B cell (primary cell): Measurements from ENCODE around the gene DISP3. TPM values are rescaled to one million over a fixed set of nuclear protein-coding genes. Genes with fewer than 3 reads are reported as not detected.

ENCODE experiments used
- ATAC-seq: fragments of 200-7000 bp; cut with Tn5 transposase; one replicate; pipeline ENCODE4 v1.10.0; 2021; ENCODE audit warnings: low read depth, mild to moderate bottlenecking, moderate number of reproducible peaks, moderate library complexity
- CTCF ChIA-PET: fragments of 350-600 bp; sonication (Branson Sonifier 250); formaldehyde crosslinking; loops from one replicate; lab custom pipeline; 2021; ENCODE audit warnings: antibody characterized with exemption, inconsistent platforms; lab: Charles Lee
- POLR2A ChIA-PET: fragments of 350-600 bp; sonication (Branson Sonifier 250); formaldehyde crosslinking; loops from one replicate; lab custom pipeline; 2021; ENCODE audit warnings: antibody characterized with exemption; lab: Charles Lee
- DNase-seq: peaks from one replicate; pipeline ENCODE4 v3.0.0; 2013
- H2AFZ ChIP-seq: 2 replicates; pipeline ENCODE4 v1.6.1; 2012; ENCODE audit warnings: mild to moderate bottlenecking, low read depth, low read length; ENCODE audit not compliant: insufficient read depth, poor library complexity, severe bottlenecking
- H3K27ac ChIP-seq, 2 donors: 1 replicate in 1 of 2; 2 replicates in 1 of 2; pipeline ENCODE4 v1.5.1; 2012 to 2013; ENCODE audit warnings: low read length in 2 of 2, mild to moderate bottlenecking in 2 of 2, moderate library complexity in 1 of 2
- H3K27me3 ChIP-seq, 4 experiments: fragments of 200-600 bp in 1 of 4; sonication (generic) in 1 of 4; replicated peaks in 1 of 4; 1 replicate in 2 of 4; 2 replicates in 2 of 4; pipeline versions ENCODE4 v1.6.1 to v1.7.0; 2013 to 2016; ENCODE audit warnings: low read length in 3 of 4, mild to moderate bottlenecking in 2 of 4, mixed read lengths in 1 of 4, moderate library complexity in 1 of 4; ENCODE audit not compliant: insufficient read depth in 4 of 4, control insufficient read depth in 3 of 4; ENCODE audit errors: control extremely low read depth in 1 of 4
- H3K36me3 ChIP-seq, 2 experiments: replicated peaks in 1 of 2; 1 replicate in 1 of 2; 2 replicates in 1 of 2; pipeline versions ENCODE4 v1.6.1 to v1.7.1; 2013; ENCODE audit warnings: low read length in 1 of 2; ENCODE audit not compliant: insufficient read depth in 2 of 2, control insufficient read depth in 1 of 2; ENCODE audit errors: control extremely low read depth in 1 of 2, extremely low read depth in 1 of 2
- H3K4me1 ChIP-seq, 2 donors: fragments of 200-600 bp in 1 of 2; sonication (generic) in 1 of 2; 1 replicate in 1 of 2; 2 replicates in 1 of 2; pipeline versions ENCODE4 v1.5.1 to v1.6.1; 2013 to 2017; ENCODE audit warnings: low read length in 2 of 2; ENCODE audit not compliant: control insufficient read depth in 2 of 2, insufficient read depth in 2 of 2
- H3K4me2 ChIP-seq: replicated peaks from 2 replicates; pipeline ENCODE3; 2012; ENCODE audit warnings: mild to moderate bottlenecking, low read depth, low read length; ENCODE audit not compliant: poor library complexity, severe bottlenecking
- H3K4me3 ChIP-seq, 5 experiments: fragments of 200-600 bp in 1 of 5; sonication (generic) in 1 of 5; 1 replicate in 3 of 5; 2 replicates in 2 of 5; pipeline versions ENCODE4 v1.5.1 to v1.7.0; 2011 to 2016; ENCODE audit warnings: low read length in 4 of 5, mild to moderate bottlenecking in 4 of 5, low read depth in 2 of 5, control low read depth in 1 of 5, moderate library complexity in 1 of 5; ENCODE audit not compliant: insufficient read depth in 1 of 5; ENCODE audit errors: control extremely low read depth in 1 of 5, extremely low read depth in 1 of 5
- H3K79me2 ChIP-seq: fragments of 200-600 bp; sonication (generic); one replicate; pipeline ENCODE4 v1.6.0; 2016; ENCODE audit warnings: low read length; ENCODE audit not compliant: control insufficient read depth, insufficient read depth
- H3K9ac ChIP-seq: fragments of 200-600 bp; sonication (generic); 2 replicates; pipeline ENCODE4 v1.6.1; 2017; ENCODE audit warnings: mild to moderate bottlenecking, low read length, moderate library complexity
- H3K9me3 ChIP-seq, 3 donors: one replicate each; pipeline versions ENCODE4 v1.6.1 to v1.7.1; 2013; ENCODE audit warnings: low read length in 2 of 3; ENCODE audit not compliant: control insufficient read depth in 2 of 3, insufficient read depth in 1 of 3; ENCODE audit errors: control extremely low read depth in 1 of 3
- H4K20me1 ChIP-seq: 2 replicates; pipeline ENCODE4 v1.6.0; 2012; ENCODE audit warnings: mild to moderate bottlenecking, low read length; ENCODE audit not compliant: insufficient read depth, control insufficient read depth, poor library complexity, severe bottlenecking
- H3K27ac Mint-ChIP-seq: one replicate; pipeline ENCODE4 v1.8.0; 2021; ENCODE audit warnings: mixed read lengths
- H3K27me3 Mint-ChIP-seq: one replicate; pipeline ENCODE4 v1.8.0; 2021; ENCODE audit warnings: mixed read lengths
- H3K4me1 Mint-ChIP-seq: one replicate; pipeline ENCODE4 v1.8.0; 2021; ENCODE audit warnings: mixed read lengths
- H3K4me3 Mint-ChIP-seq: one replicate; pipeline ENCODE4 v1.8.0; 2021; ENCODE audit warnings: mixed read lengths
- H3K9me3 Mint-ChIP-seq: one replicate; pipeline ENCODE4 v1.8.0; 2022; ENCODE audit warnings: mixed read lengths; ENCODE audit not compliant: insufficient read depth
- CTCF ChIP-seq: fragments of 200-600 bp; IDR thresholded peaks from one replicate; pipeline ENCODE4 v1.8.0; 2022; ENCODE audit warnings: antibody characterized with exemption, mild to moderate bottlenecking
- EZH2 ChIP-seq: IDR thresholded peaks from 2 replicates; pipeline ENCODE4 v1.6.1; 2012; ENCODE audit warnings: borderline replicate concordance, low read depth, mild to moderate bottlenecking, moderate library complexity, low read length; ENCODE audit not compliant: insufficient read depth, poor library complexity, severe bottlenecking
- WGBS: methylation state at CpG from one replicate; pipeline ENCODE4 v1.1.5; 2013; ENCODE audit warnings: missing lambda C conversion rate; ENCODE audit not compliant: insufficient coverage; 5-methylcytosine and 5-hydroxymethylcytosine counted together
- intact Hi-C: fragments of 100-400 bp; cut with micrococcal nuclease; formaldehyde crosslinking; loops from one replicate; pipeline ENCODE4 v1.10.0; 2022
- polyA plus RNA-seq: library from polyadenylated mRNA; depleted of rRNA; stranded (reverse); fragments of >200 nt; gene quantifications from 2 replicates; pipeline ENCODE4 v1.2.3, GENCODE V29; 2012
- total RNA-seq, 2 donors: library from RNA; stranded (reverse); fragments of 120-200 nt in 1 of 2; gene quantifications; 1 replicate in 1 of 2; 2 replicates in 1 of 2; pipeline versions ENCODE4 v1.2.3 to v1.2.4, GENCODE V29; 2013 to 2022

Gene DISP3
- total and polyA plus RNA-seq, 2 donors (not counting 1 experiment from before 2014, with no cell fraction given) = 0.25 to 1.6 TPM

DNA sequence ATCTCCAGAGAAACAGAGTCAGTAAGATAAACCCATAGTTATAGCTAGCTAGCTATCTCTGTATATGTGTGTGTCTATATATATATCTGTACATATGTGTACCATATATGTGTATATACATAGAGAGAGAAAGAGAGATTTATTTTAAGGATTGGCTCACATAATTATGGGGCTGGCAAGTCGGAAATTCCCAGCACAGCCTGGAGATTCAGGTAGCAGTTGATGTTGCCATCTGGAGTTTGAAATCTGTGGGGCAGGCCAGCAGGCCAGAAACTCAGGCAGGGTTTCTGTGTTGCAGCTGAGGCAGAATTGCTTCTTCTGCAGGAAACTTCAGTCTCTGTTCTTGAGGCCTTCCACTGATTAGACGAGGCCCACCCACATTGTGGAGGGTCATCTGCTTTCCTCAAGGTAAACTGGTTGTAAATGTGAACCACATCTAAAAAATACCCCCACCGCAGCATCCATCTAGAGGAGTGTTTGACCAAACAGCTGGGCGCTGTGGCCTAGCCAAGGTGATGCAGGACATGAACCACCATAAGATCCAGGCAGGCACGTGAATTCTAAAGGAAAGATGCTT is 94.2 kb downstream of the DISP3 start:
- ChIA-PET POLR2A (no interaction called here), CTCF (interaction anchor here (1.1 kb wide), 1 partner anchor 150 kb away, joined by 3 read pairs; no protein-coding TSS in a partner anchor)
- Histone ChIP-seq H3K9ac (no peak overlapping the region), H3K79me2 (no peaks in the 10 kb centered on the region), H3K9me3 (no peaks in the 10 kb centered on the region), H3K36me3 (no peaks in the 10 kb centered on the region), H4K20me1 (no peaks in the 10 kb centered on the region), H3K4me1 (no peaks in the 10 kb centered on the region), H2AFZ (no peak overlapping the region), H3K27ac (no peak overlapping the region), H3K4me3 (no peak overlapping the region), H3K4me2 (no peak overlapping the region), H3K27me3 (peaks cover 0 to 14% (median 0%) of the 10 kb centered on the region in 4 experiments)
- no peak overlapping the region for H3K4me3 Mint-ChIP-seq
- H3K9me3 Mint-ChIP-seq = no peaks in the 10 kb centered on the region
- TF ChIP-seq EZH2 = no peak
- no peak for TF ChIP-seq CTCF
- intact Hi-C loops = no loop called here
- no peak for DNase-seq
- peaks cover 21% of the 10 kb centered on the region for H3K27me3 Mint-ChIP-seq
- WGBS = 95% methylated on average over 4 of the region's 5 CpGs
- no peak overlapping the region for H3K27ac Mint-ChIP-seq
- no peak for ATAC-seq
- H3K4me1 Mint-ChIP-seq = no peaks in the 10 kb centered on the region

DNA sequence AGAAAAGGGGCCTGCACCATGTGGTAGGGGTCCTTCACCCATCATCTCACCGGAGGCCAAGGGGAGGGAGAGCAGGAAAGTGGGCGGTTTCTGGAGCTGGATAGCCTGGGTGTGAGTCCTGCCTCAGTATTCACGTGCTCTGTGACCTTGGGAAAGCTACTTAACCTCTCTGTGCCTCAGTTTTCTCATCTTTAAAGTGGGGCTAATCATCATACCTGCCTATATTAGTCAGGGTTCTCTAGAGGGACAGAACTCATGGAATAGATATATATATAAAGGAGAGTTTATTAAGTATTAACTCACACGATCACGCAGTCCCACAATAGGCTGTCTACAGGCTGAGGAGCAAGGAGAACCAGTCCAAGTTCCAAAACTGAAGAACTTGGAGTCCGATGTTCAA is 96.6 kb downstream of the DISP3 start:
- ChIA-PET POLR2A (no interaction called here), CTCF (no interaction called here)
- Histone ChIP-seq H3K9me3 (no peaks in the 10 kb centered on the region), H3K4me2 (no peak overlapping the region), H3K4me1 (no peaks in the 10 kb centered on the region), H2AFZ (no peak overlapping the region), H3K9ac (no peak overlapping the region), H3K4me3 (no peak overlapping the region), H3K36me3 (no peaks in the 10 kb centered on the region), H4K20me1 (no peaks in the 10 kb centered on the region), H3K79me2 (no peaks in the 10 kb centered on the region), H3K27me3 (peaks cover 0 to 4% (median 0%) of the 10 kb centered on the region in 4 experiments), H3K27ac (no peak overlapping the region)
- intact Hi-C loops = no loop called here
- WGBS = 95% methylated on average over 3 of the region's 6 CpGs
- Mint-ChIP-seq H3K4me1 (no peaks in the 10 kb centered on the region), H3K4me3 (no peak overlapping the region), H3K9me3 (no peaks in the 10 kb centered on the region), H3K27me3 (peaks cover 14% of the 10 kb centered on the region), H3K27ac (no peak overlapping the region)
- no peak for DNase-seq
- no peak for ATAC-seq
- TF ChIP-seq CTCF (no peak), EZH2 (no peak)
